DOHH2 (cell line): ENCODE results near the gene DOCK6.

Experiments used
- H3F3A ChIP-seq: fragments of 200-600 bp; sonication (generic), shearing (Covaris generic); 2 replicates; pipeline ENCODE4 v1.6.0; 2016; ENCODE audit warnings: antibody characterized with exemption, mild to moderate bottlenecking; ENCODE audit not compliant: control insufficient read depth, insufficient read depth
- H3K27ac ChIP-seq: fragments of 200-600 bp; sonication (generic); 2 replicates; pipeline ENCODE4 v1.5.1; 2014; ENCODE audit warnings: low read depth, mild to moderate bottlenecking, low read length, moderate library complexity
- H3K27me3 ChIP-seq: fragments of 200-600 bp; sonication (generic); 2 replicates; pipeline ENCODE4 v1.6.1; 2014; ENCODE audit warnings: mild to moderate bottlenecking, low read length, mixed read lengths; ENCODE audit not compliant: control insufficient read depth
- H3K36me3 ChIP-seq: fragments of 200-600 bp; sonication (generic); 2 replicates; pipeline ENCODE4 v1.6.1; 2014; ENCODE audit warnings: mild to moderate bottlenecking, low read length, moderate library complexity, mixed read lengths; ENCODE audit not compliant: control insufficient read depth
- H3K4me1 ChIP-seq: fragments of 200-600 bp; sonication (generic); 2 replicates; pipeline ENCODE4 v1.6.1; 2014; ENCODE audit warnings: mild to moderate bottlenecking, low read length, mixed read lengths; ENCODE audit not compliant: control insufficient read depth
- H3K4me2 ChIP-seq: fragments of 200-600 bp; sonication (generic); 2 replicates; pipeline ENCODE4 v1.6.0; 2014; ENCODE audit warnings: mild to moderate bottlenecking, low read length, moderate library complexity
- H3K4me3 ChIP-seq: fragments of 200-600 bp; sonication (generic); 2 replicates; pipeline ENCODE4 v1.5.1; 2014; ENCODE audit warnings: mild to moderate bottlenecking, low read length, mixed read lengths
- H3K79me2 ChIP-seq: fragments of 200-600 bp; sonication (generic); 2 replicates; pipeline ENCODE4 v1.6.1; 2014; ENCODE audit warnings: mild to moderate bottlenecking, low read length, mixed read lengths; ENCODE audit not compliant: control insufficient read depth
- H3K9me2 ChIP-seq: fragments of 200-600 bp; sonication (generic); replicated peaks from 2 replicates; pipeline ENCODE4 v1.6.1; 2014; ENCODE audit warnings: mild to moderate bottlenecking, low read length, mixed read lengths; ENCODE audit not compliant: control insufficient read depth
- H3K9me3 ChIP-seq: fragments of 200-600 bp; sonication (generic); 2 replicates; pipeline ENCODE4 v1.6.1; 2014; ENCODE audit warnings: antibody characterized with exemption, low read length, mixed read lengths; ENCODE audit not compliant: control insufficient read depth, insufficient read depth
- H4K20me1 ChIP-seq: fragments of 200-600 bp; sonication (generic); 2 replicates; pipeline ENCODE4 v1.6.0; 2014; ENCODE audit warnings: low read depth, mild to moderate bottlenecking, antibody characterized with exemption, low read length, moderate library complexity; ENCODE audit not compliant: control insufficient read depth, insufficient read depth
- CTCF ChIP-seq: fragments of 200-600 bp; sonication (generic); IDR thresholded peaks from one replicate; pipeline ENCODE4 v1.5.1; 2014; ENCODE audit warnings: antibody characterized with exemption, mild to moderate bottlenecking, low read depth, low read length; ENCODE audit not compliant: poor library complexity, severe bottlenecking
- EZH2phosphoT487 ChIP-seq: fragments of 200-600 bp; sonication (generic); IDR thresholded peaks from 2 replicates; pipeline ENCODE4 v1.6.1; 2017; ENCODE audit warnings: borderline replicate concordance, mild to moderate bottlenecking, antibody characterized with exemption, low read length, moderate library complexity, mixed read lengths

The DOCK6 gene

DNA sequence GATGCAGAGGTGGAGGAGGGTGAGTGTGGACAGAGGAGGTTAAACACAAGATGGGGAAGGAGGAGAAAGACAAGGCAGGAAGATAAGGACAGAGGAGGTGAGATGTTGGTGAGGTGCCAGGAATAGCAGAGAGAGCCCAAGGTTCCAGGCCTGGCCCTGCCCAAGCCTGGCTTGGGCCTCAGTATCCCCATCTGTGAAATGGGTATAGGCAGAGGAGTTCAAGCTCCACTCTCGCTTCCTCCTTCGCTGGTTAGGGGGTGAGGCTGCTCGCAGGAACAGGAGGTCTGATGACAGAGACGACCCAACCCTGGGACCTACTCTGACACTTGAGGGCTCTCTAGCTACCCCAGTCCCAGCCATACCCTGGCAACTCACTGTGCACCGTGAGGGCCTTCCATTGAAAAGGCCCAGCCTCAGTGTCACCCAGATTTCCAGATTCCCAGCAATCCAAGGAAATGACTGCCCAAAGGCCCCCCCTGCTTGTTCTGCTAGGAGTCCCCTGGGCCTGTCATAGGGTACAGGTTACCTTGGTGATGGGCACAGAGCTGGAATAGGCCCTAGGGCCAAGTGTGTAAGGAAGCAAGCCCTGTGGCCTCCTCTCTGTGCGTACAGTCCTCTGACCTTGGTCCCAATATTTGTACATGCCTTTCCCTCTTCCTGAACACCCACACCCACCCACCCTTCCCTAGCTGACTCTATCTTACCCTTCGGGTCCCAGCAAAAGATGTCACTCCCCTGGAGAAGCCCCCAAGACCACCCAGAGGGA, 31.5 kb downstream of the DOCK6 start:
- no peak overlapping the region for H3K27ac ChIP-seq
- H3K9me3 ChIP-seq, result no peaks in the 10 kb centered on the region
- H3K4me2 ChIP-seq, result no peak overlapping the region
- H3K4me3 ChIP-seq, result no peak overlapping the region
- no peak for TF ChIP-seq CTCF
- TF ChIP-seq EZH2phosphoT487, result no peak
- H3K4me1 ChIP-seq, result peaks cover 14% of the 10 kb centered on the region
- peaks cover 19% of the 10 kb centered on the region for H3K36me3 ChIP-seq
- H3F3A ChIP-seq, result no peaks in the 10 kb centered on the region
- H3K79me2 ChIP-seq, result no peaks in the 10 kb centered on the region
- no peaks in the 10 kb centered on the region for H3K27me3 ChIP-seq
- H4K20me1 ChIP-seq, result no peaks in the 10 kb centered on the region
- H3K9me2 ChIP-seq, result no peaks in the 10 kb centered on the region

DNA sequence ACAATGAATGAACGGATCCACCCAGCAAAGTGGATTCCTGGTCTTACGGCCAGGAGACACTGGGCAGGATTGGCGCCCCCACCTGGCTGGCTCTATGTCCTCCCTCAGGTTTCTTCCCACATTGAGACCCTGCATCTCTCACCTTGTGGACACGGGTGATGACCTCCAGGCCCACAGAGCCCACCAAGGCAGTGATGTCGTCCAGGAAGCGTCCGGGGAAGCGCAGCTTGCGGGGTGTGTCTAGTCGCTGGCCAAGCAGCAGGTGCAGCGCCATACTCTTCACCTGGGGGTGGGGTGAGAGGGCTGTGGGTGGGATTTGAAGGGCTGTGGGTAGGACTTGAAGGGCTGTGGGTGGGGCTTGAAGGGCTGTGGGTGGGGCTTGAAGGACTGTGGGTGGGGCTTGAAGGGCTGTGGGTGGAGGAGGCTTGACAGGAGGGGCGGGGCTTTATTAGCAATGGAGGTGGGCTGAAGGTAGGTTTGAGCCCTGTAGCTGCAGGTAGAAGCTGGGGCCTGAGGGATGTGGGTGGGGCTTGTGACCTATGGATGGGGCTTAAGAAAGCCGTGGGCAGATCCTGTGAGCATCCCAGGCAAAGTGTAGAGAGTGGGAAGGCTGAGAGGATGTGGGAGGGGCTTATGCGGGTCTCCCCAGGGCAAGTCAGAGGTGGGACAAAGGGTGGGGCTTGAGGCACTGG, 35.0 kb downstream of the DOCK6 start:
- TF ChIP-seq EZH2phosphoT487 (no peak), CTCF (peak; percentile 77)
- Histone ChIP-seq H3K27me3 (no peaks in the 10 kb centered on the region), H3F3A (no peaks in the 10 kb centered on the region), H3K9me3 (no peaks in the 10 kb centered on the region), H3K4me3 (no peak overlapping the region), H3K9me2 (no peaks in the 10 kb centered on the region), H3K79me2 (no peaks in the 10 kb centered on the region), H3K36me3 (peaks cover 9% of the 10 kb centered on the region), H3K27ac (no peak overlapping the region), H3K4me1 (peaks cover 14% of the 10 kb centered on the region), H3K4me2 (no peak overlapping the region), H4K20me1 (no peaks in the 10 kb centered on the region)

DNA sequence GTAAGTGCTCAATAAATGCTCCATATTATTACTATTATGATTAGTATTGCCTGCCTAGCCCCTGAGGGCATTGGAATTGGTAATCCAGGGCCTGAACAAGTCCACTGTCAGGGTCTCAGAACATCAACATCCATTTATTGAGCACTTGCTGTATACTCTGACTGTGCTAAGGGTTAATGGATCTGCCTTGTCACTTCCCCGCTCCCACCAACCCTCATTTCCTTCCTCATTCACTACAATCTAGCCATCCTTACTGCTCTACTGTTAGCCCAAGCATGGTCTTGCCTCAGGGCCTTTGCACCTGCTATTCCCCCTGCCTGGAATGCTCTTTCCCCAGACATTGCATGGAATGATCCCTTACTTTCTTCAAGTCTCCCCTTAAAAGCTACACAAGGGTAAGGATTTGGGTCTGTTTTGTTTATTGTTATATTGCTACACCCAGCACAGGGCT, 35.6 kb downstream of the DOCK6 start:
- Histone ChIP-seq H4K20me1 (no peaks in the 10 kb centered on the region), H3F3A (no peaks in the 10 kb centered on the region), H3K27ac (no peak overlapping the region), H3K27me3 (no peaks in the 10 kb centered on the region), H3K4me2 (no peak overlapping the region), H3K9me3 (no peaks in the 10 kb centered on the region), H3K36me3 (peaks cover 6% of the 10 kb centered on the region), H3K4me1 (peaks cover 9% of the 10 kb centered on the region), H3K4me3 (no peak overlapping the region), H3K79me2 (no peaks in the 10 kb centered on the region), H3K9me2 (no peaks in the 10 kb centered on the region)
- TF ChIP-seq EZH2phosphoT487 (no peak), CTCF (no peak)
